B cell (primary cell): Measurements from ENCODE around the gene OR13J1.

Experiments used
- EZH2 ChIP-seq: IDR thresholded peaks from 2 replicates; pipeline ENCODE4 v1.6.1; 2012; ENCODE audit warnings: borderline replicate concordance, low read depth, mild to moderate bottlenecking, moderate library complexity, low read length; ENCODE audit not compliant: insufficient read depth, poor library complexity, severe bottlenecking
- TF ChIP-seq, protein P1 (sequence below): fragments of 200-600 bp; IDR thresholded peaks from one replicate; pipeline ENCODE4 v1.8.0; 2022; ENCODE audit warnings: antibody characterized with exemption, mild to moderate bottlenecking

DNA sequence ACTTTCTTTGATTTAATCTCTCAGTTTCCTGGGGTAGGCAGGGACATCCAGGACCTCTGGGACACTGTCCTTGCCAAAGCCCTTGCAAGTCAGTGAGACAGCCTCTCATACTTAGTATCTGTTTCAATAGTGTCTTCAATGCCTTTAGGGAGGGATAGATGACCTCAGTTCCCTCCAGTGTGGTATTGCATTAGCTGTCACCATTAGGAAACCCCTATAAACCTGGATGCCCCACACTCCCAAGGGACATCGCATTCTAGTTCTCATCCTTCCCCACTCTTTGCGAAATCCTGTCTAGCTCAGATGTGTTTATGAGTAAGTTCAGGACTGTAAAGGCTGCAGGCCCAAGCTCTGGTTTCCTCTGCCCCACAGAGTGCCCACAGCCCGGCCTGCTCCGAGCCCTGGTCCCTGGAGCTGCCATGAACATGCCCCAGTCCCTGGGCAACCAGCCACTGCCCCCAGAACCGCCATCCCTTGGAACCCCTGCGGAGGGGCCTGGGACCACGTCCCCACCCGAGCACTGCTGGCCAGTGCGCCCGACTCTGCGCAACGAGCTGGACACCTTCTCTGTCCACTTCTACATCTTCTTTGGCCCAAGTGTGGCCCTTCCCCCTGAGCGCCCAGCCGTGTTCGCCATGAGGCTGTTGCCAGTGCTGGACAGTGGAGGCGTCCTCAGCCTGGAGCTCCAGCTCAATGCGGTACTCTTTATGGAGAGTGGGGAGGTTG is 28.0 kb downstream of the OR13J1 start:
- TF ChIP-seq, protein P1, sequence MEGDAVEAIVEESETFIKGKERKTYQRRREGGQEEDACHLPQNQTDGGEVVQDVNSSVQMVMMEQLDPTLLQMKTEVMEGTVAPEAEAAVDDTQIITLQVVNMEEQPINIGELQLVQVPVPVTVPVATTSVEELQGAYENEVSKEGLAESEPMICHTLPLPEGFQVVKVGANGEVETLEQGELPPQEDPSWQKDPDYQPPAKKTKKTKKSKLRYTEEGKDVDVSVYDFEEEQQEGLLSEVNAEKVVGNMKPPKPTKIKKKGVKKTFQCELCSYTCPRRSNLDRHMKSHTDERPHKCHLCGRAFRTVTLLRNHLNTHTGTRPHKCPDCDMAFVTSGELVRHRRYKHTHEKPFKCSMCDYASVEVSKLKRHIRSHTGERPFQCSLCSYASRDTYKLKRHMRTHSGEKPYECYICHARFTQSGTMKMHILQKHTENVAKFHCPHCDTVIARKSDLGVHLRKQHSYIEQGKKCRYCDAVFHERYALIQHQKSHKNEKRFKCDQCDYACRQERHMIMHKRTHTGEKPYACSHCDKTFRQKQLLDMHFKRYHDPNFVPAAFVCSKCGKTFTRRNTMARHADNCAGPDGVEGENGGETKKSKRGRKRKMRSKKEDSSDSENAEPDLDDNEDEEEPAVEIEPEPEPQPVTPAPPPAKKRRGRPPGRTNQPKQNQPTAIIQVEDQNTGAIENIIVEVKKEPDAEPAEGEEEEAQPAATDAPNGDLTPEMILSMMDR, result no peak
- no peak for TF ChIP-seq EZH2
